RKO (cell line): ENCODE results near the gene EFNA2.
A peak's percentile ranks its signal among the peaks of the same experiment; 100 is the strongest.
"Not testable (repeated sequence)": the region's sequence is repeated elsewhere in the genome, so short reads cannot be mapped to it uniquely, and the experiment has no call there.

Experiments used
- DNase-seq: peaks from one replicate; pipeline ENCODE4 v3.0.0-alpha.2; 2016; ENCODE audit warnings: low spot score

The EFNA2 gene

GRCh38 chr19:1298235-1298634 is 12.6 kb downstream of the EFNA2 start:
- no peak for DNase-seq

GRCh38 chr19:1299801-1300200 is 14.1 kb downstream of the EFNA2 start:
- no peak for DNase-seq

GRCh38 chr19:1300744-1301490 is 15.2 kb downstream of the EFNA2 start:
- DNase-seq, result no peak

GRCh38 chr19:1302533-1303239 is 17.0 kb downstream of the EFNA2 start:
- DNase-seq, result no peak

- DNase-seq, result no peak
Measured at GRCh38 chr19:1304197-1304924, 18.7 kb downstream of the EFNA2 start.

- DNase-seq, result not testable (repeated sequence)
Measured at GRCh38 chr19:1305354-1305753, 19.7 kb downstream of the EFNA2 start.

- no peak for DNase-seq
Measured at GRCh38 chr19:1307320-1307719, 21.6 kb downstream of the EFNA2 start.

GRCh38 chr19:1307755-1308303 is 22.2 kb downstream of the EFNA2 start:
- DNase-seq, result no peak

- no peak for DNase-seq
Measured at GRCh38 chr19:1308718-1309117, 23.0 kb downstream of the EFNA2 start.

- DNase-seq, result no peak
Measured at GRCh38 chr19:1309977-1310852, 24.5 kb downstream of the EFNA2 start.

GRCh38 chr19:1310853-1311180 is 25.1 kb downstream of the EFNA2 start:
- DNase-seq, result no peak

GRCh38 chr19:1311543-1312091 is 25.9 kb downstream of the EFNA2 start:
- no peak for DNase-seq

- DNase-seq, result peak; percentile 65
Measured at GRCh38 chr19:1312767-1313694, 27.4 kb downstream of the EFNA2 start.

GRCh38 chr19:1313695-1314613 is 28.3 kb downstream of the EFNA2 start:
- DNase-seq, result no peak

- no peak for DNase-seq
Measured at GRCh38 chr19:1315470-1316166, 29.9 kb downstream of the EFNA2 start.

- DNase-seq, result no peak
Measured at GRCh38 chr19:1316466-1316865, 30.8 kb downstream of the EFNA2 start.

GRCh38 chr19:1317274-1318003 is 31.8 kb downstream of the EFNA2 start:
- DNase-seq, result no peak
